Colonic mucosa (tissue), 4 donors: ENCODE measurements around the gene ATF7IP2. TPM values are rescaled to one million over a fixed set of nuclear protein-coding genes. Genes with fewer than 3 reads are reported as not detected.
"Not testable (repeated sequence)": the region's sequence is repeated elsewhere in the genome, so short reads cannot be mapped to it uniquely, and the experiment has no call there.

ENCODE experiments used
- DNase-seq: peaks from one replicate; pipeline ENCODE4 v3.0.0-alpha.2; 2020
- H3K27ac ChIP-seq: fragments of 200-600 bp; one replicate; pipeline ENCODE4 v1.8.0; 2021
- H3K27me3 ChIP-seq: fragments of 200-600 bp; one replicate; pipeline ENCODE4 v1.8.0; 2021
- H3K36me3 ChIP-seq: fragments of 200-600 bp; one replicate; pipeline ENCODE4 v1.8.0; 2021
- H3K4me1 ChIP-seq: fragments of 200-600 bp; one replicate; pipeline ENCODE4 v1.8.0; 2021; ENCODE audit warnings: mild to moderate bottlenecking
- H3K4me3 ChIP-seq: fragments of 200-600 bp; one replicate; pipeline ENCODE4 v1.8.0; 2021
- H3K9ac ChIP-seq, 2 donors: one replicate each; pipeline ENCODE4 v1.7.0; 2013; ENCODE audit warnings: control low read depth in 2 of 2, low read depth in 2 of 2, low read length in 2 of 2
- H3K9me3 ChIP-seq: fragments of 200-600 bp; one replicate; pipeline ENCODE4 v1.8.0; 2021
- intact Hi-C: fragments of 100-400 bp; cut with DNase I; formaldehyde crosslinking; loops from one replicate; pipeline ENCODE4 v1.14.1; 2022
- total RNA-seq, 2 donors: library from RNA; stranded (reverse); fragmentation: NEBNext Ultra II Directional in 1 of 2; extraction: Animal tissue kit (Norgen Biotek cat#: 25700) in 1 of 2; gene quantifications; one replicate each; pipeline ENCODE4 v1.2.1, GENCODE V29; 2021
- TF ChIP-seq, protein P1 (sequence below): fragments of 200-600 bp; IDR thresholded peaks from one replicate; pipeline ENCODE4 v1.8.0; 2022; ENCODE audit warnings: antibody characterized with exemption, mild to moderate bottlenecking
- donor health status: healthy.
- donor health status: DM: no; HTN: no; CAD: no.
- donor health status: DM: no; HTN: no; CAD: no.

The ATF7IP2 gene
- total RNA-seq, 2 donors from 2014 or later, result 5.8 to 14.5 TPM

DNA sequence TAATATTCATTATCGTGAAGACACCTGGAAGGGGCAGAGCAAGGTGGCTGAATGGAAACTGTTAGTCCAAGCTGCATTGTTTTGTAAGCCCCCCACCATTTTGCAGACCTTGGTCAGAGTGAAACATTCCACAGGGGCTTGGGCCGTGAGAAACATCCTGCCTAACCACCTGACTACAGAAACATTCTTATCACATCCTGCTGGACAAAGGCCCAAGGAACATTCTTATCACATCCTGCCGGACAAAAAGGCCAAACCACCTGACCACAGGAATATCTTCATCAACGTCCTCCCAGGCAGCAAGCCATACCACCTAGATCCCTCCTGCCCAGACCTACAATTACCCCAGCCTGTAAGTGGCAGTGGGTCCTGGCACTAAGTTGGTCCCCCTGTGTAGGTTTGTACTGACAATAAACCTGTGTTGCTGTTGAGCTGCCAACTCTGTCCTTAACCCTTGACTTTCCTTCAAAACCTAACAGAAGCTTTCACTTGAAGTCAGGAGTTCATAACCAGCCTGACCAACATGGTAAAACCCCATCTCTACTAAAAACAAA lies 19.6 kb downstream of the ATF7IP2 start:
- Histone ChIP-seq H3K4me1 (no peaks in the 10 kb centered on the region), H3K27me3 (no peaks in the 10 kb centered on the region), H3K9me3 (no peaks in the 10 kb centered on the region), H3K9ac (no peak overlapping the region), H3K4me3 (no peak overlapping the region), H3K36me3 (no peaks in the 10 kb centered on the region), H3K27ac (no peak overlapping the region)
- intact Hi-C loops, result no loop called here
- DNase-seq, result no peak
- TF ChIP-seq, protein P1, sequence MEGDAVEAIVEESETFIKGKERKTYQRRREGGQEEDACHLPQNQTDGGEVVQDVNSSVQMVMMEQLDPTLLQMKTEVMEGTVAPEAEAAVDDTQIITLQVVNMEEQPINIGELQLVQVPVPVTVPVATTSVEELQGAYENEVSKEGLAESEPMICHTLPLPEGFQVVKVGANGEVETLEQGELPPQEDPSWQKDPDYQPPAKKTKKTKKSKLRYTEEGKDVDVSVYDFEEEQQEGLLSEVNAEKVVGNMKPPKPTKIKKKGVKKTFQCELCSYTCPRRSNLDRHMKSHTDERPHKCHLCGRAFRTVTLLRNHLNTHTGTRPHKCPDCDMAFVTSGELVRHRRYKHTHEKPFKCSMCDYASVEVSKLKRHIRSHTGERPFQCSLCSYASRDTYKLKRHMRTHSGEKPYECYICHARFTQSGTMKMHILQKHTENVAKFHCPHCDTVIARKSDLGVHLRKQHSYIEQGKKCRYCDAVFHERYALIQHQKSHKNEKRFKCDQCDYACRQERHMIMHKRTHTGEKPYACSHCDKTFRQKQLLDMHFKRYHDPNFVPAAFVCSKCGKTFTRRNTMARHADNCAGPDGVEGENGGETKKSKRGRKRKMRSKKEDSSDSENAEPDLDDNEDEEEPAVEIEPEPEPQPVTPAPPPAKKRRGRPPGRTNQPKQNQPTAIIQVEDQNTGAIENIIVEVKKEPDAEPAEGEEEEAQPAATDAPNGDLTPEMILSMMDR, result no peak

DNA sequence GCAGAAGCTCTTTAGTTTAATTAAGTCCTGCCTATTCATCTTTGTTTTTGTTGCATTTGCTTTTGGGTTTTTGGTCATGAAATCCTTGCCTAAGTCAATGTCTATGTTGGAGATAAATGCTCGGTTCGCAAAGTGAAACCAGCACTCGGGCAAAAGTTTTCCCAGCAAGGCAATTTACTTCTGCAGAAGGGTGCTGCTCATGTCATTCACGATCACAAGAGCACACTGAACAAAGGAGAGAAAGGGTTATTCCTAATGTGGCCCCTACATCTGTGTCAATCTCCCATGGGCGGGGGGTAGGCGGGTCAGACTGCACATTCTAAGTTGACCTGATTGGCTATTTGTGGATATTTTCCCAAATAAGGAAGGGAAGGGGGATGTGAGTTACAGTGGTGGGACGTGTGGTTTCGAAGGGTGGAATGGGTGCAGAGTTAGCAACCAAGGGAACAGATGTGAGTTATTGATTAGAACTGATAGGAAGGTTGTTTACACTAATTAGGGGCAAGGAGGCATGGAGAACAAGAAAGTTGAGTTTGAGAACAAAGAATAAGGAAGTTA lies 23.0 kb downstream of the ATF7IP2 start:
- Histone ChIP-seq H3K27me3 (no peaks in the 10 kb centered on the region), H3K36me3 (no peaks in the 10 kb centered on the region), H3K9me3 (no peaks in the 10 kb centered on the region), H3K27ac (no peak overlapping the region), H3K4me1 (no peaks in the 10 kb centered on the region), H3K9ac (no peak overlapping the region), H3K4me3 (no peak overlapping the region)
- intact Hi-C loops, result no loop called here
- TF ChIP-seq, protein P1, result no peak
- DNase-seq, result no peak

DNA sequence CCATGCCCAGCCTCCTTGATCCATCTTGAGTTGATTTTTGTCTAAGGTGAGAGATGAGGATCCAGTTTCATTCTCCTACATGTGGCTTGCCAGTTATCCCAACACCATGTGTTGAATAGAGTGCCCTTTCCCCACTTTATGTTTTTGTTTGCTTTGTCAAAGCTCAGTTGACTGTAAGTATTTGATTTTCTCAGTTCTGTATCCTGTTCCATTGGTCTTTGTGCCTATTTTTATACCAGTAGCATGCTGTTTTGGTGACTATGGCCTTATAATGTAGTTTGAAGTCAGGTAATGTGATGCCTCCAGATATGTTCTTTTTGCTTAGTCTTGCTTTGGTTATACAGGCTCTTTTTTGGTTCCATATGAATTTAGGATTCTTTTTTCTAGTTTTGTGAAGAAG lies 23.9 kb downstream of the ATF7IP2 start:
- H3K27ac ChIP-seq, H3K9ac ChIP-seq, H3K4me3 ChIP-seq, H3K4me1 ChIP-seq, H3K9me3 ChIP-seq, DNase-seq, H3K36me3 ChIP-seq, H3K27me3 ChIP-seq, intact Hi-C loops: not testable (repeated sequence)

DNA sequence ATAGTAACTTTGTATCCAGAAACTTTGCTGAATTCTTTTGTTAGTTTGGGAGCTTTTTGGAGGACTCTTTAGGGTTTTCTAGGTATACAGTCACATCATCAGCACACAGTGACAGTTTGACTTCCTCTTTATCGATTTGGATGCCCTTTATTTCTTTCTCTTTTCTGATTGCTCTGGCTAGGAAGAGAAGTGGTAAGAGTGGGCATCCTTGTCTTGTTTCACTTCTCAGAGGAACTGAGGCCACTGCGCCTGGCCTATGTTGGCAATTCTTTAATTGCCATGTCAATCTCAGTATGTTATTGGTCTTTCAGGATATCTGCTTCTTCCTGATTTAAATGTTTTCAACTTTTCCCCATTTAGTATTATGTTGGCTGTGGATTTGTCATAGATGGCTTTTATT lies 24.6 kb downstream of the ATF7IP2 start:
- DNase-seq, result no peak
- intact Hi-C loops, result no loop called here
- Histone ChIP-seq H3K4me3 (no peak overlapping the region), H3K27me3 (no peaks in the 10 kb centered on the region), H3K27ac (no peak overlapping the region), H3K9me3 (peaks cover 7% of the 10 kb centered on the region), H3K36me3 (no peaks in the 10 kb centered on the region), H3K9ac (no peak overlapping the region), H3K4me1 (no peaks in the 10 kb centered on the region)
- TF ChIP-seq, protein P1, result no peak

DNA sequence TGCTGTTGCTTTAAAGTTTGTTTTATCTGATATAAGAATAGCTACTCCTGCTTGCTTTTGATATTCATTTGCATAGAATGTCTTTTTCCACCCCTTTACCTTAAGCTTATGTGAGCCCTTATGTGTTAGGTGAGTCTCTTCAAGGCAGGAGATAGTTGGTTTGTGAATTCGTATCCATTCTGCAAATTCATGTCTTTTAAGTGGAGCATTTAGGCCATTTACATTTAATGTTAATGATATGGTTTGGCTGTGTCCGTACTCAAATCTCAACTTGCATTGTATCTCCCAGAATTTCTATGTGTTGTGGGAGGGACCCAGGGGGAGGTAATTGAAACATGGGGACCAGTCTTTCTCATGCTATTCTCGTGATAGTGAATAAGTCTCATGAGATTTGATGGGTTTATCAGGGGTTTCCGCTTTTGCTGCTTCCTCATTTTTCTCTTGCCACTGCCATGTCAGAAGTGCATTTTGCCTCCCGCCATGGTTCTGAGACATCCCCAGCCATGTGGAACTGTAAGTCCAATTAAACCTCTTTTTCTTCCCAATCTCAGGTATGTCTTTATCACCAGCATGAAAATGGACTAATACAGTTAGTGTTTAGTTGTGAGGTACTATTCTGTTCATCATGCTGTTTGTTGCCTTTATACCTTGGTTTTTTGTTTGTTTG lies 27.2 kb downstream of the ATF7IP2 start:
- no peaks in the 10 kb centered on the region for H3K27me3 ChIP-seq
- H3K4me1 ChIP-seq, result no peaks in the 10 kb centered on the region
- TF ChIP-seq, protein P1, result no peak
- no peak overlapping the region for H3K27ac ChIP-seq
- H3K9me3 ChIP-seq, result peaks cover 9% of the 10 kb centered on the region
- no peak overlapping the region for H3K4me3 ChIP-seq
- intact Hi-C loops, result no loop called here
- no peak for DNase-seq
- H3K9ac ChIP-seq, result no peak overlapping the region
- H3K36me3 ChIP-seq, result no peaks in the 10 kb centered on the region

DNA sequence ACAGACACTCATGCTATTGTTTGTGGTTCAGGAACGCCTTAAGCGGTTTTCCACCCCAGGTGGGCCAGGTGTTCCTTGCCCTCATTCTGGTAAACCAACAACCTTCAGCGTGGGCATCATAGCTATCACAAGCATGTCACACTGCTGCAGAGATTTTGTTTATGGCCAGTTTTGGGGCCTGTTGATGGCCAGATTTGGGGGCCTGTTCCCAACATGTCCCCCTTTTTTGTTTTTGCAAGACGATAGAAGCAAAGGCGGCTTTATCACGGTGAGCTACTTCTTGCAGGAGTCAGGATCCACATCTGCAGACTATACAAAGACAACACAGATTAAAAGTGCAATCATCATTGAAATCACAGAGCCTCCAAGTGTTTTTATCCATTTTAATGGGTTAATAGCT lies 32.3 kb downstream of the ATF7IP2 start:
- H3K27ac ChIP-seq, DNase-seq, H3K9ac ChIP-seq, intact Hi-C loops, H3K9me3 ChIP-seq, H3K36me3 ChIP-seq, H3K27me3 ChIP-seq, H3K4me1 ChIP-seq, H3K4me3 ChIP-seq: not testable (repeated sequence)
